ENCODE data around the gene CXorf58.

CXorf58 gene

DNA sequence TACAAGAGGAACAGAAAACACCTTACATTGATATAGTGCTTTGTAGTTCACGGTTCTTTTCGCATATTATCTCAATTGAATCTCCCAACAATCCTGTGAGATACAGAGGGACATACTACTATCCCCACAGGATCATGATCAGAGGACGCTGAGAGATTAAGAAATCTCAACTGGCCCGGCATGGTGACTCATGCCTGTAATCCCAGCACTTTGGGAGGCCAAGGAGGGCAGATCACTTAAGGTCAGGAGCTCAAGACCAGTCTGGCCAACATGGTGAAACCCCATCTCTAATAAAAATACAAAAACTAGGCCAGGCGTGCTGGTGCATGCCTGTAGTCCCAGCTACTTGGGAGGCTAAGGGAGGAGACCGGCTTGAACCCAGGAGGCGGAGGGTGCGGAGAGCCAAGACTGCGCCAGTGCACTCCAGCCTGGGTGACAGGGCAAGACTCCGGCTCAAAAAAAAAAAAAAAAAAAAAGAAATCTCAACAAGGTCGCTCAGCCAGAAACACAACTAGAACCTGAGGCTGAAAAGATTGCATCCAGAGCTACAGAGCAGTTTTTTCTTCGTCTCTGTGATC, 7.5 kb upstream of the CXorf58 start:
- peak; percentile 34 for DNase-seq (ENCODE audit: low read depth)

DNA sequence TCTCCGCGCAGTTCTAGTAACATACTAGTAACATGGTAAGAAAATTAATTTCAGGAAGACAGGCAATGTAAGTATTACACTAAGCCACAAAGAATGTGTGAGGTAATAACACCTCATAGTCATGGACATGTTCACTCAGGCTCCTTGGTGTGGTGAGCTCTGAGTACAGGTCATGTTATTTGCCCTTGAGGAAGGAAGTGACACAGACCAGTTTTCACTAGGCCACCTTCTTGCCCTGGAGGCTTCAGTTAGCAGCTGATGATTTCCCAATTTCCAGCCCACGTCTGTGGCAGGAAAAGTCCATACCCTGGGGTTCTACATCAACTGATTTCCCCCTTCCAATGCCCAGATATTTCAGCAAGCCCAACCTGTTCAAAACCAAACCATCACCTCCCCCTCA, 6.7 kb upstream of the CXorf58 start:
- peak; percentile 70 for DNase-seq (ENCODE audit: low read depth)

DNA sequence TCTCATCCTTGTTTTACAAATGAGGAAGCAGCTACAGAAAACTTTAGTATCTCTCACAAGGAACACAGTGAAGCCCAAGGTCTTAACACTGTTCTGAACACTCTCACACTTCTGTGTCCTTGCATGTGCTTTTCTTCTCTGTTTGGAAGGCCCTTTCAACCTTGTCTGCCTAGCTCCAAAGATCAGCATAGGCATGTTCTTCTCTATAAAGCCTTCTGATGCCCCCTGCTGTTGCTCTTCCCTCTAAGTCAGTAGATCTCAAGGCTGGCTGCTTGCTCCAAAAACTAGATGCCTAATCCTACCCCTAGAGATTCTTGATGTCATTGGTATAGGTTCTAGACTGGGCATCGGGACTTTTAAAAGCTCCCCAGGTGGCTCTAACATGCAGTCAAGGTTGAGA, 6.0 kb upstream of the CXorf58 start:
- DNase-seq (ENCODE audit: low read depth), result peak; percentile 80

DNA sequence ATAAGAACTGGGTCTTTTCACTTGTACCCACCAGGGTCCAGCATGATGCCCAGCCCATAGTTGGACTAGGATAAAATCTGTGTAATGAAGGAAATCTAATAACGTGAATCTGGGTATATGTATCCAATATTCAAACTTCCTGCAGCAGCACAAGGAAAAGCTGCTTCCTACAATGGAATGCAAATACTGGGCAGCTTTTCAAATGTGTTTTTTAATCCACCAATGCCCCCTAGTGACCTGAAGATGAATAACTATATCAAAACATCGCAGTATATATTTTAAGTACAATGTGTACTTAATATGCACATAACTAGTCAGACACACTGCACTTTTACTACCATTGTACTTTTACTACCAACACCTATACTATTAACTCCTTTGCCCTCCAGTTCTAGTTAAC, 5.4 kb upstream of the CXorf58 start:
- peak; percentile 67 for DNase-seq (ENCODE audit: low read depth)

DNA sequence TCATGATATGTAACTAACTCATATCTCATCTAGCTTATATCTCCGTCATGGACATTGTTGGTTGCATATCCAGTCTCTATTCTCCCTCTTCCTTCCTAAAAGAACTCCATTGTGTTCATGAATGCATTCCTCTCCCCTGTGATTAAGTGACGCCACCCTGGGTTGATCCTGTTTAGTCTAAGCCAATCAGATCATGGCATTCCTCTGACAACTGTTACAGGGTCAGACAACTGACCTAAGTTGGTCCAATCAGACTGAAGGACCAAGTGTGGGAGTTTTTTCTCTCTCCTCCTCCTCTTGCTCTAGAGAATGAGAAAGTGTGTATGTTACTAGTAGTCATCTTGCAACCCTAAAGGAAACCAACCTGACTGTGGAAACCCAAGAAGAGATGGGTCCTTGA, 3.7 kb upstream of the CXorf58 start:
- peak; percentile 48 for DNase-seq (ENCODE audit: low read depth)

DNA sequence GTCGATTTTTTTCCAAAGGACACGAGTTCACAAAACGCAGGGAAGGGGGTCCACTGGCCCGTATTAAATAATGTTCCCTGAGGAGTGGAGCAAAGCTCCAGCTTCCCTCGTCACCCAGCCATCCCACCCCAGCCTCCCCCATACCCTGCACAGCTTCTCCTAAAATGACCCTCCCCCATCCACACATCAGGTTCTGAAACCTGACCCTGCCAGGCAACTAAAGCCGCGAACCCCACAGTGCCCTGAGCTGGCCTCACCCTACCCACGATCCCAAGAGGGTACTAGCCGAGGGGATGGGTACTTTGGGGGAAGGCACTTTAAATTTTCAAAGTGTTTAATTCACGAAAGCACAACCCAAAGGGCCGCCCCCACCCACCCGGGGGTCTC, 702 bp upstream of the CXorf58 start:
- DNase-seq (ENCODE audit: low read depth), result no peak

DNA sequence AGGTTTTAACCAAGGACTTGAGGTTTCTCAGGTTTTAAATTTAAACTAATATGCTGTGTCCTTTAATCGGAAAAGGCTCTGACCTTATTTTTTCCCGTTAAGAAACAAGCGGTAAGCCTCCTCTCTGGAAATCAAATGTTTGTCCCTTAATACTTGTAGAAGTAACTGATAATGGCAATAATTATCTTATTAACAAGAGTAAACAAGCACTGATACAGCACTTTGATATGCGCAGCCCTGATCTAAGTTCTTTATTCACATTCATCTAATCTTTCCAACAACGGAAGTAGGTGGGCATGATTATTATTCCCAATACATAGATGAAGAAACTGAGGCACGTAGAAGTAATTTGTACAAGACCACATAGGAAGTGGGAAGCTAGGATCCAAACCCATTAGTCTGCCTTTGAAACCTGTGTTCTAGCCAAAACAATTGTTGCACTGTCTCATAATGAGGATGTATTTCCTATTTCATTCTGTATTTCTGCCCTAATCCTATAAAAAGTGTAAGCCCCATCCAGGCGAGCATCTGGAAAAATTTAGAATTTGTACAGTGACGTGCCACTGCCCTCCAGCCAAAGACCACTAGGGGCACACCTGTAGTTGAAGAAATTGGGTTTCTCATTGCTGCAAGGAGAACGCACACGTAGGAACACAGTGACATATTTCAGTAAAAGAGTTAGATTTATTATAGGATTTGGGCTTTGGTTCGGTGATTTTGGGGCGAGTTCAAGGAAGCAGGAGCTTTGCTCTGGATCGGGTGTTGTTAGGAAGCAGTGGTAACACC, 606 bp downstream of the CXorf58 start:
- no peak for DNase-seq (ENCODE audit: low read depth)

DNA sequence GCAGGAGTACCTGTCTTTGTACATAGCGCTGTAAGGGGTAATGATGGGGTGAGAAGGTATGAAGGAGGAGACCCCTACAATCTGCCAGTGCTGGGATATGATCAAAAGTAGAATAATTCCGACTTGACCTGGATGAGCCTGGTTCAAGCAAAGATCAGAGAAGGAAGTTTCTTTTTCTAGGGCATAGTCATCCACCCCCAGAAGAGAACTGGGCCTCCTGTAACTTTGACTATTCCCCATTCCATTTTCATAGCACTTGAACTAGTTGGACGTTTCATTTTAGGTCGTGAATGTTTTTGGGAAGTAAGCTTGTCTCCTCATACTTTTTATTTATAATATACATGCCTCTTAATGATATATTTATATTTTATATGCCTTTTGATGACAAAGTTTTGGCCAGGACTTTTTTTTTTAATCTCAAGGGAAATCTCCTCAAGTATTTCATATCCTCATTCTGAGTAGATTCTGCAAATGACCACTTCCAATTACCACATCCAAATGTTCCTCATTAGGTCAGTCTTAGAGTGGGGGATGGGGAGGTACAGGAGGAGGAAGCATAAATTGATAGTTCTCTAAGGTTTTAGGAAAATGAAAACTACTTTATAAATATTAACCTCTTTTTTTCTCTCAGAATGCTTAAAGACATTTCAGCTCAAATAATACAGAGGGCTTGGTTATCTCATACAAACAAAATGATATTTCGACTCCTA, 3.5 kb downstream of the CXorf58 start:
- DNase-seq (ENCODE audit: low read depth), result no peak

DNA sequence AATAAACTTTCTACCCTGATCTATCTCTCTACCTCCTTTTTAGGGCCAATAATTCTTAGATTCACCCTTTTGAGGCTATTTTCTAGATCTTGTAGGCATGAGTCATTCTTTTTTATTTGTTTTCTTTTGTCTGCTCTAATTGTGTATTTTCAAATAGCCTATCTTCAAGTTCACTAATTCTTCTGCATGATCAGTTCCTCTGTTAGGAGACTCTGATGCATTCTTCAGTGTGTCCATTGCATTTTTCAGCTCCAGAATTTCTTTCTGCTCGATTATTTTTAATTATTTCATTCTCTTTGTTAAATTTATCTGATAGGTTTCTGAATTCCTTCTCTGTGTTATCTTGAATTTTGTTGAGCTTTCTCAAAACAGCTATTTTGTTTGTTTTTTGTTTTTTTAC, 11.3 kb downstream of the CXorf58 start:
- DNase-seq (ENCODE audit: low read depth), result no peak

DNA sequence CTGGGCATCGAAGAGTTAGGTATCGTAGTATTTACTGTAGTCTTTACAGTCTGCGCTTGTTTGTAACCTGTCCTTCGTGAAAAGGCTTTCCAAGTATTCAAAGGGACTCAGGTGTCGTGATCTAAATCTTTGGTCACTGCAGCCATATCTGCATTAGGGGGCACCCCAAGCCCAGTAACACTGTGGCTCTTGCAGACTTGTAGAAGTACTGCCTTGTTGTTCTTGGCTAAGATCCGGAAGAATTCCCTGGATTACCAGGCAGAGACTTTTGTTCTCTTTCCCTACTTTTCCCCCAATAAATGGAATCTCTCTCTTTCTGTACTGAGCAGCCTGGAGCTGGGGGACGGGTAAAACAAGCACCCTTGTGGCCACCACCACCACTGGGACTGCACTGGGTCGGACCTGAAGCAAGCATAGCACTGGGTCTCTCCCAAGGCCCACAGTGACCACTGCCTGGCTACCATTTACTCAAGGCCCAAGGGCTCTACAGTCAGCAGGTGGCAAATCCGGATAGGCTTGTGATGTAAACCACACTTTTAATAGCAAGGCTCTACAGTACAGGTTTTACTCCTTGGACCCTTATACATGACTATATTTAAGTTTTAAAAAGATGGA, 12.0 kb downstream of the CXorf58 start:
- peak; percentile 13 for DNase-seq (ENCODE audit: low read depth)

DNA sequence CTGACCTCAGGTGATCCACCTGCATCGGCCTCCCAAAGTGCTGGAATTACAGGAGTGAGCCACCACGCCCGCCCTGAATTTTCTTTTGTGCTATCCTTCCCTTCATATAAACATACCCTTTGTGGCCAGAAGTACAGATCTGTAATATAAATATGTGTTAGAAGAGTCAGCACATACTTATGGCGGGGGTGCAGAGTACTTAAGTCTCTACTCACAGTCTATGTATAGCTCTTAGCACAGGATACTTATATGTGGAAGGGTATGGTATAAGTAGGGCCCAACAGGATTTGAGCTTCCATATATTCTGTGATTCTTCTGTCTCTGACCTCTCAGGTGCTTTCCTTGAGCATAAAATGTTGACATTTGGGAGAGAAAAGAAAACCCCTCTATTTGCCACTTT, 18.2 kb downstream of the CXorf58 start:
- DNase-seq (ENCODE audit: low read depth), result no peak

DNA sequence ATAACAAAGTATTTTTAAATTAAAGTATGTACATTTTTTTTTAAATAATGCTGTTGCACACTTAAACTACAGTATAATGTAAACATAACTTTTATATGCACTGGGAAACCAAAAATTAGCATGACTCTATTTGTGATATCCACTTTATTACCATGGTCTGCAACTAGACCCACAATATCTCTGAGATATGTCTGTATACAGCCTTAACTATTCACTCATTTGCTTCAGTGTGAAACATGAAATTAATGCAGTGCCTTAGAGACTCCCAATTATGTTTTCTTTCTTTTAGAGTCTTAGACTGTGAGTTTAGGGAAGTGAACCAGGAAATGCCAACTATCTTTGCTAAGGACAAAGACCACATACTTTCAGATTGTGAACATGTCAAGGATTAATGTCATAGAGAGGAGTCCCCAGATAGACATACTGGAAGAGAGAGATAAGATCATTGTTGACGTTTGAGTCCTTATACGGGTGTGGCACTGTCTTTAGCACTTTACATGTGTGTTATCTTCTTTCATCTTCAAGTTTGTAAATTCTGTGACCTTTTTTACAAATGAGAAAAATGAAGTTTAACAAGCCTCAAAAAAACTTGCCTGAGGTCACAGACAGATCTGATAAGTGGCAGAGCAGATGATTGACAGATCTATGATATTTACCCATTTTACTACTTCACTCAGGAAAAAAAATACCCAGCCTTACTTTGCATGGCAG, 23.2 kb downstream of the CXorf58 start:
- DNase-seq (ENCODE audit: low read depth), result peak; percentile 28

DNA sequence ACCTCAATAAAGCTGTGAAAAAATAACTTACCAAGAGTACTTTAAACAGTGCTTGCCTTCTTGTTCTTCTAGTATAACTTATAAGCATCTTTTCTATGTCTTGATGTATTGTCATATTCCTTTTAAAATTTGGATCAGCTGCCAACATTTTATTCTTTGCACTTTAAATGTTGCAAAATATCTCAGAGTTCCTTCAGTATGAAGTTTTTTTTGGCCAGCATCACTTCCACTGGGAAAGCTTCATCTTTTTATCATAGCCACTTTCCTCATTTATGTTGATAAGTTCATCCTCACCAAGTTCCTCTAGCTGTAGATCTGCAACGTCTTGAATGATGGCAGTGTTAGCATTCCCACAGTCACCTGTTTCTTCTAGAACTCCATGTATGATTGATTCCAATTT, 24.2 kb downstream of the CXorf58 start:
- DNase-seq (ENCODE audit: low read depth), result no peak

DNA sequence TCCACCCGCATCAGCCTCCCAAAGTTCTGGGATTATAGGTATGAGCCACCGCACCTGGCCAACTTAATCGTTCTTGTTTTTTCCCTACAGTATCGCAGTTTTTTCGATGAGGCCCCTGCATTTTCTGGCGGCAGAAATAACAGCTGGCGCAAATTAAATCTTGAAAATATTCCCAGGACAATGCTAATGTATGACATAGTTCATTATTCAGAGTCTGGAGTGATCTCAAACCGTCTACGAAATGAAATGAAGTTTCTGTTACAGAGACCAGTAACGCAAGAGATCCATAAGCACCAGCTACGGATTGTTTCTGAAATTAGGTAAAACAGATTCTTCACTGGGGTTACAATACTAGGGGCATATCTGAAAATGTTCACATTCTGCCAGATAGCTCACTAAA, 27.3 kb downstream of the CXorf58 start:
- no peak for DNase-seq (ENCODE audit: low read depth)

DNA sequence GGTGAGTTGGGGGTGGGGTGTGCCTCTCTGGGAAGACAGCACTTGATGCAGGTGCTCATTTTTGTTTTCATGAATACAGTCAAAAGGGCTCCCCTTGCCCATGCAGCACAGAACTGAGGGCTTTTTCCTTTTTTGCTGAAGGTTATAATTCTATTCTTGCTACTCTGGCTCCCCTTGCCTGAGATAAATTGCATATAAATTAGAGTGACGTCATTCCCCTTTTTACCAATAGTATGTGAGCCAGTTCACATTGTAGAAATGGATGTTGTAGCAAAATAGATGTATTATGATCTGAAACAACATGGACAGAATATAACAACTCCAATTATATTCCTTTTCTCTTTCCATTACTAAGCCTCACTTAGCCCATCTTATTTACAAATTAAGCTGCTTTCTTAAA, 28.4 kb downstream of the CXorf58 start:
- DNase-seq (ENCODE audit: low read depth), result no peak

DNA sequence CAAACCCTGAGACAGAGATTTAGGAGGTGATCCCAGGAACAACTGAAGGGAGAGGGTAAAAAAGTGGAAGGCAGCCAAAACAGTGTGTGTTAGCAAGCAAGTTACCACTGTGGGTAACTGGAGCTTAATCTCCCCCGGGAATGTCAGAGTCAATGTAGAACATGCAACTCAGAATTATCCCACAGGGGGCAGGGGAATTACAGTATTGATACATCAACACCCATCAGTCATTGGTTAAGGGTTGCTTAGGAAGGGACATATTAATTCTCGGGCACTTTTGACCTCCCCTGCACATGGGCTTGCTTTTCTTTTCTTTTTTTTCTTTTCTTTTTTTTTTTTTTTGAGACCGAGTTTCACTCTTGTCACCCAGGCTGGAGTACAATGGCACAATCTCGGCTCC, 29.3 kb downstream of the CXorf58 start:
- DNase-seq (ENCODE audit: low read depth), result no peak

DNA sequence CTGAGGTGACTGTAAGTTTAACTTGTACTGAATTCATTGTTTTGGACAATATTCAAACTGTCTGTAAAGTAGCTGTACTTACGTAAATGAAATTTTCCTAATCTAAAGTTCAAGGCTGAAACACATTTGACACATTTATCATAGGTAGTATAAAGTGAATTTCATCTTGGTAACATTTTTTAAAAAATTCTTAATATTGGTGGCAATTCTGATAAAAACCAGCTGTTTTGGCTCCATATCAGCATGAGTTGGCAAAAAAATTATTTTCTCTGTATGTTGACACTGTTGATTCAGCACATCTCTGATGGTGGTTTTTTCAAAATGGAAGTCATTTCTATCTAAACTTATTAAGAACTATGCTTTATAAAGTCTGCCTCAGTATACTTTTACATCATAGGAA, 30.9 kb downstream of the CXorf58 start:
- DNase-seq (ENCODE audit: low read depth), result no peak

DNA sequence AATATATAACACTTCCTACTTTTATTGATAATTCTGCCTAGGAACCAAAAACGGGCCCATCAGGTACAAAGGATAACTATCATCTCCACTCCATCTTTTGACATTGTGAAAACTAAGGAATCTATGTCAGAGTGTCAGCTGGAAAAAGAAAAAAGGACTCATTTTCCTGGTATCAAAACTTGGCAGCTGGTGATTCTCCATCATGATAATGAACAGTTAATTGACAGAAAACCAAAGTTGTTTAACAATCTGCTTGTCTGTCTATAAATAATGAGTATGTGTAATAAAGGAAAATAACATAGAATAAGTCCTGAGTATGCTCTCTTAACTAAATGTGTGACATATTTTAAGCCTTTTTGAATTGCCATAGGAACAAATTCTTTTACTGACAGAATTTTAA, 31.4 kb downstream of the CXorf58 start:
- no peak for DNase-seq (ENCODE audit: low read depth)

DNA sequence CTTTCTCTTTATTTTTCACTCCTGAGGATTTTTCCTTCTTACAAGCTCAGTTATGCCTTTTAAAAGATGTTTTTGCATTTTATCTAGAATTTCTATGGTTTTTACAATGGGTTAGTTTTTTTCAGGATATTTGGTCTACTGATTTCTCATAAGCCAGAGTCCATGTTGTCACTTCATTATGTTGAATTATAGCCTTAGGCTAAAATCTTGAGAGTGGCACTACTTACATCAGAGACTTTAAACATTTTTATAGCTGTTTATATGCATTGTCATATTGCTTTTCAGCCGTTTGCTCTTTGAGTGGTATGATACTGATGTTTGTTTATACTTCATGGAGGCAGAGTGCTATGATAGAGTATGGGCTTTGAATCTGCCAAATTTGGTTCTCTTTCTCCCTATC, 36.4 kb downstream of the CXorf58 start:
- DNase-seq (ENCODE audit: low read depth), result no peak

DNA sequence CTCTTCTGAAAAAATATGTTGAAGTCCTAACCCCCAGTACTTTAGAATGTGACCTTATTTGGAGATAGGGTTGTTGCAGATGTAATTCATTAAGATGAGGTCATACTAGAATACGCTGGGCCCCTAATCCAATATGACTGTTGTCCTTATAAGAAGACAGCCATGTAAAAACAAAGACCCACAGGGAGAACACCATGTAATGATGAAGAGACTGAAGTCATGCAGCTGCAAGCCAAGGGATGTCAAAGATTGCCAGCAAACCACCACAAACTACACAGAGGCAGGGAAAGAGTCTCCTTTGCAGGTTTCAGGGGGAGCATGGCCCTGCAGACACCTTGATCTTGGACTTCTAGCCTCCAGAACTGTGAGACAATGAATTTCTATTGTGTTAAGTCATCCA, 37.4 kb downstream of the CXorf58 start:
- no peak for DNase-seq (ENCODE audit: low read depth)

DNA sequence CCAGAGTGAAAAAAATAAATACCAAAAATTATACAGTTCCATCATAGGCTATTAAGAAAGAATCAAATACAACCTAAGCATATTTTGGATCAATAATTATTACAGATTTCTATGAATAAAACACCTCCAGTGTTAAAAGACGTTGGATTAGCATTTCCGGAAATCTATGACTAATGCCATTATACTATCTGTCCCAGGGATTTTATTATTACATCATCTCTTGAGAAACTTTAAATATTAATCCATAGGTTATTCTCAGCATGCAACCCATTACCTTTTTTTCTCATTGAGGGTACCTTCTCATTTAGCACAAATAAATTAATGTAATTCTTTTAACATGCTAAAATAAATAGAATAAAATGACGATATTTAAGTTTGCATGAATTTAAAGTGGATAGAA, 44.6 kb downstream of the CXorf58 start:
- no peak for DNase-seq (ENCODE audit: low read depth)
